GM12891 (cell line): Measurements from ENCODE around the gene ATN1.

ENCODE experiments used
- DNase-seq: peaks from one replicate; pipeline ENCODE4 v3.0.0; 2011; ENCODE audit warnings: low spot score; ENCODE audit not compliant: insufficient read length
- FAIRE-seq: peaks from 2 replicates; lab custom pipeline; 2011; peaks lifted over from hg19 to GRCh38; lab: Jason Lieb, UNC
- PAX5 ChIP-seq: IDR thresholded peaks from 2 replicates; pipeline ENCODE4 v1.6.1; 2011; ENCODE audit warnings: low read length, moderate library complexity, mild to moderate bottlenecking; ENCODE audit not compliant: insufficient read depth, severe bottlenecking
- POLR2A ChIP-seq: IDR thresholded peaks from 2 replicates; pipeline ENCODE4 v1.6.1; 2011; ENCODE audit warnings: low read depth, low read length, control low read depth
- POLR2AphosphoS5 ChIP-seq: IDR thresholded peaks from 2 replicates; pipeline ENCODE4 v1.6.1; 2011; ENCODE audit warnings: low read depth, low read length, control low read depth
- POU2F2 ChIP-seq: IDR thresholded peaks from 2 replicates; pipeline ENCODE4 v1.6.1; 2011; ENCODE audit warnings: low read depth, mild to moderate bottlenecking, control low read depth, low read length, moderate library complexity
- SPI1 ChIP-seq: IDR thresholded peaks from 2 replicates; pipeline ENCODE4 v1.6.1; 2011; ENCODE audit warnings: low read depth, low read length, control low read depth
- TAF1 ChIP-seq: IDR thresholded peaks from 2 replicates; pipeline ENCODE4 v1.6.1; 2011; ENCODE audit warnings: low read depth, low read length, control low read depth

ATN1 gene

DNA sequence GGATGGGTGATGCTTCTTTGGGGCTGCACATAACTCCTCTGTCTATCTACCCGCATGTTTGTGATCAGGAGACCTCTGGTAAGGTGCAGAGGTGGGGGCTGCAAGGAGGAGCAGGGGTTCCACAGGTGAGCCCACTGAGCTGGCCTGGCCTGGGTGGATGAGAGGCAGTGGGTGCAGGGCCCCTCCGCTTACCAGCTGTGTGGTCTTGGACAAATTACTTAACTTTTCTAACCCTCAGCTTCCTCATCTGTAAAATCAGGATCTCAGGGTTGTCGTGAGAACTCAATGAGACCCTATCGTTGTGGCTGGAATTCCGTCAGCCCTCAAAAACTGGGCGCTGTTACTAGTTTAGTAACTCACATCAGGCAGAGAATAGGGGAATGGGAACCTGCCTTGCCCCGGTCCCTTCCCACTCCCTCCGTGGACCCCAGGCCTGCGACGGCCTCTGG lies 30.9 kb downstream of the ATN1 start:
- DNase-seq (no peak), FAIRE-seq (no peak)

DNA sequence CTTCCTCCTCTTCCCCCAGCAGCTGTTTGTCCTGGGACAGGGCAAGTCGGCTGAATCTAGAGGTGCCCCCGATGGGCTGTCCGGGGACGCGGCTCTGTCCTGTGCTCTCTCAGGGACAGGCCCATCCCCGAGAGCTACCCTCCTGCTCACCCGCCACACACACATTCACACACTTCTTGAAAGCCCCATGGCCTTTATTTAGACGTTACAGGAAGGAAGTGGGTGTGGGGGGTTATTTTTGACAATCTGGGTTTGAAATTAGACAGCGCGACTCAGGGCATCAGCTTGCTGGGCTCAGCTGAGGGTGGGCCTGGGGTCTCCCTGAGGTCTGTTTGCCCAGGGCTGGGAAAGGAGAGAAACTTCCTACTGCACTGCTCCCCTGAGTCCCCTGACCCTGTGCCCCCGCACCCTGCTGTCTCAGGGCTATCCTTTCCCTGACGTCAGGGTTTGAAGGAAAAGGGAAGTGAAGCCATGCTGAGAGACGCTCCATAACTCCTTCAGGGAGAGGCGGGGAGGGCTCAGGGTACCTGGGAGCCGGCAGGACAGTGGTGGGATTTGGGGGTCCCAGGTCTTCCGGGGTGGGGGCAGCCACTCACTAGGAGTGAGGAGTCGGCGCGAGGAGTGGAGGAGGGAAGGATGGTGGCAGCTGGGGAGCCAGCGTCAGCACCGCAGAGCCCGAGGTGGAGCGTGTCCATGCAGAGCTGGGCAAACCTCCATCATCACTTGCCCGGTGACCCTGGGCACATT lies 31.5 kb downstream of the ATN1 start:
- FAIRE-seq: peak; percentile 95
- no peak for DNase-seq
- peak; percentile 57; the same call in 1 of the 2 replicates for TF ChIP-seq TAF1
- peak; percentile 49 for TF ChIP-seq PAX5
- peak; percentile 90 for TF ChIP-seq POU2F2
- peak; percentile 80 for TF ChIP-seq POLR2AphosphoS5
- TF ChIP-seq SPI1: peak; percentile 95
- peak; percentile 75 for TF ChIP-seq POLR2A

More for the DNA sequence above, 30.9 kb downstream of the ATN1 start:
- TF ChIP-seq TAF1: no peak
- no peak for TF ChIP-seq PAX5
- TF ChIP-seq POU2F2: no peak
- no peak for TF ChIP-seq POLR2AphosphoS5
- TF ChIP-seq POLR2A: no peak
- TF ChIP-seq SPI1: no peak

DNA sequence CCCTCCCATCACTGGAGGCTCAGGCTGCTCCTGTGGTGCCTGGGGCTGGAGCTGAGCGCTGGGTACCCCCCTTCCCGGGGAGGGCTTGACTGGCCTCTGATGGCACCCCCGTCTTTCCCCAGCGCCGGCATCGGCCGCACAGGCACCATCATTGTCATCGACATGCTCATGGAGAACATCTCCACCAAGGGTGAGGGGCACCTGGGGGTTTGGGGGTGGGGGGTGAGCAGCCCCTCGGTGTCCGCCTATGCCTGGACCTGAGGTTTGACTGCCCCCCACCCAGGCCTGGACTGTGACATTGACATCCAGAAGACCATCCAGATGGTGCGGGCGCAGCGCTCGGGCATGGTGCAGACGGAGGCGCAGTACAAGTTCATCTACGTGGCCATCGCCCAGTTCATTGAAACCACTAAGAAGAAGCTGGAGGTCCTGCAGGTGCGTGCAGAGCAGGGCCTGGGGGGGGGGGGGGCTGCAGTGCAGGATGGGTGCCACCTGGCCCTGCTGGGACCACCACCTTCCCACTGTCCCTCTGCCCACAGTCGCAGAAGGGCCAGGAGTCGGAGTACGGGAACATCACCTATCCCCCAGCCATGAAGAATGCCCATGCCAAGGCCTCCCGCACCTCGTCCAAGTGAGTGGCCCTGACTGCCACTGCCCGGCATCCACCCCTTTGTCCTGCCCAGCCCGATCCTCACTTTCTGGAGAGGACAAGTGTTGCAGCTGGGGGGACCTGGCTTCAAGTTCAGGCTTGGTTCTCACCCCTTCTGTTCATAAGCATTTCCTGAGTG lies 32.2 kb downstream of the ATN1 start:
- DNase-seq: no peak
- TF ChIP-seq POU2F2 (no peak), PAX5 (no peak), POLR2A (no peak; the same call in 1 of the 2 replicates), SPI1 (no peak), TAF1 (no peak), POLR2AphosphoS5 (no peak)
- FAIRE-seq: no peak

DNA sequence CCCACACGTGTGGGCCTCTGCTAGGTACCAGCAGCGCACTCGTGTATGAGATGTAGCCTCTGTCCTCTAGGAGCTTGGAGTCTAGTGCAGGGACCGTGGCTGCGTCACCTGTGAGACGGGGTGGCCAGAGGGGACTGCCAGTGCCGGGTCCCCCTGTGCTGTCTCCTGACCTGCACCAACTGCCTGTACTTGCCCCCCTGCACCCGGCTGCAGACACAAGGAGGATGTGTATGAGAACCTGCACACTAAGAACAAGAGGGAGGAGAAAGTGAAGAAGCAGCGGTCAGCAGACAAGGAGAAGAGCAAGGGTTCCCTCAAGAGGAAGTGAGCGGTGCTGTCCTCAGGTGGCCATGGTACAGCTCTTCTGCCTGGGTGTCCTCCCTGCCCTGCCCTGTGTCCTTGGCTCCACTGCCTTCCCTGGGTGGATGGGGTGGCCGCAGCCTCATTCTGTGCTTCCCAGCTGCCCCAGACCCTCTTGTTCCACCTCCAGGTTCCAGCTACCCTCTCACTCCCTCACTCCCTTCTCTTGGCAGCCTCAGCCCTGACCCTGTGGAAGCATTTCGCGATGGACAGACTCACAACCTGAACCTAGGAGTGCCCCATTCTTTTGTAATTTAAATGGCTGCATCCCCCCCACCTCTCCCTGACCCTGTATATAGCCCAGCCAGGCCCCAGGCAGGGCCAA lies 33.0 kb downstream of the ATN1 start:
- TF ChIP-seq SPI1: peak; percentile 79
- TF ChIP-seq POLR2AphosphoS5: no peak
- no peak for TF ChIP-seq TAF1
- TF ChIP-seq PAX5: no peak
- peak; percentile 53; the same call in 1 of the 2 replicates for TF ChIP-seq POLR2A
- no peak for TF ChIP-seq POU2F2
- FAIRE-seq (peak; percentile 81), DNase-seq (no peak)

DNA sequence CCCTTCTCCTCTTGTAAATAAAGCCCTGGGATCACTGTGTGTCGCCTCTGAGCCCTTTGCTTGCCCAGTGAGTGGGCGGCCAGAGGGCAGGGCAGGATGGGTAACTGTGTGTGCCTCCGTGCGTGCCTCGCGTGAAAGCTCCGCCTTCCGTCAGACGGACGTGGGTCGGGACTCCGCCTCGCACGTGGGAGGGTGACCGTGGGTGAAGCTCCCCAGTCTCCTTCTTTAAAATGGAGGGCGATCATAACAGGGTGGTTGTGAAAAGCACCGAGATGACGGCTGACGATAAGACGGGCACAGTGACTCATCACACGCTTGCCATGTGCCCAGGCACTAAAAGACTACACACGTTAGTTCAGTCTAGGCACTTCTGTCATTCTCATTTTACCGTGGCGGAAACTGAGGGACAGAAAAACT lies 33.5 kb downstream of the ATN1 start:
- peak; percentile 95 for FAIRE-seq
- TF ChIP-seq POLR2A: no peak
- no peak; the same call in 1 of the 2 replicates for TF ChIP-seq POLR2AphosphoS5
- no peak for TF ChIP-seq TAF1
- no peak; the same call in 1 of the 2 replicates for TF ChIP-seq POU2F2
- no peak for TF ChIP-seq PAX5
- no peak for TF ChIP-seq SPI1
- no peak for DNase-seq

DNA sequence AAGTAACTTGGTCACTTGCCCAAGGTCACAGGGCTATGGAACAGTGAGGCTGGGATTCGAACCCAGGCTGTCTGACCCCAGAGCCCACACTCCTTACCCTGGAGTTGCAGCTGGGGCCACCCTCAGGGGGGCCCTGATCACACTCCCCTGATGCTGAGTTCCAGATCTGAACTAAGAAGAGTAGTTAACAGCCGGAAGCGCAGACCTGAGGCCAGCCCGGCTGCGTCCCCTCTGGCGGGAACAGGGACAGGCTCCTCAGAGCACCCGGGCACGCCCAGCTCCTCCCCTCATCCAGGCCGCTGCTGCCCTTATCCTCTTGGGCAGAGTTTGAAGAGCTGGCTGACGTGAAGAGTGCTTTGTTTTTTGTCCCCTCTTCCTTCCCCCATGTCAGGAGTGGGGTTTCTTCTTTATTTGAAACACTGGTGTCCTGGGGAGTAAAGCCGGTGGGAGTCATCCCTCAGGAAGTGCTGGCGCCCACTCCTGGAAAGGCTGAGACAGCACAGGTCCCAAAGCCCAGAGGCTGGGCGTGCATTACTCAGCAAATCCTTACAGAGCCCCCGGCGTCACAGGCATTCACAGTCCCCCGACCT lies 34.0 kb downstream of the ATN1 start:
- DNase-seq: no peak

DNA sequence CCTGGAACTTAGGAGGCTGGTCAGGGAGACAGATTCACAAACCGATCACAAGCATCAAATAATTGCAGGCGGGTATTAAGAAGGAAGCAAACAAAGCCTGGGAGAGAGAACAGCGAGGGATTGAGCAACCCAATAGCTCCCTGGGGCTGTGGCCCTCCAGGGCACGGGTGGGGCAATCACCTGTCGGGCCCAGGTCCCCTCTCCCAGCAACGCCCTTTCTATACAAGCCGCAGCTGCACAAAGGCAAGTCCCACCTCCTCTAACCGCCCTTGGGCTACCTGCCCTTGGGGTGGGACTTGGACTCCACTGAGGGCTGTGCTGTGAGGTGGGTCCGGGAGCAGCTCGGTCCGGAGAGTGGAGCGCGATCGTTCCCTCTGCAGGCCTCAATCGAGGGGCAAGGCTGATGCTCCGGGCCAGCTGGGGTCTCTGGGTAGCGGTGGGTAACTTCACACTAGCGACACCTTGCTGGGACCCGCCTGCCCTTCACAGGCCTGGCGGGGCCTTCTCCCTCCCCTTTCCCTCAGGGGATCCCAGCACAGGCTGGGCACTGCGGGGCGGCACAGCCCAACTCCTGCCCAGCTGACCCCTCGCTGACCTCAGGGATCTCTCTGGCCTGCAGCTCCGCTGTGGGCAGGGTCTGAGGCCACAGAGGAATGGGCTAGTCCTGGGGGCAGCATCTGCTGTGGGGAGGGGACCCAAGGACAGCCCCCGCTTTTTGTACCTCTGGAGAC lies 34.7 kb downstream of the ATN1 start:
- 0 out of 2 replicates have a peak, but pooled peaks have one; percentile 19 for TF ChIP-seq POLR2A
- TF ChIP-seq PAX5: no peak
- no peak for FAIRE-seq
- DNase-seq: no peak

More for the DNA sequence above, 34.0 kb downstream of the ATN1 start:
- FAIRE-seq: peak; percentile 35
- TF ChIP-seq SPI1: 0 out of 2 replicates have a peak, but pooled peaks have one; percentile 0
- TF ChIP-seq POLR2A: 0 out of 2 replicates have a peak, but pooled peaks have one; percentile 43
- TF ChIP-seq POU2F2: peak; percentile 36; the same call in 1 of the 2 replicates
- TF ChIP-seq PAX5: no peak
- no peak for TF ChIP-seq TAF1
- peak; percentile 79 for TF ChIP-seq POLR2AphosphoS5

DNA sequence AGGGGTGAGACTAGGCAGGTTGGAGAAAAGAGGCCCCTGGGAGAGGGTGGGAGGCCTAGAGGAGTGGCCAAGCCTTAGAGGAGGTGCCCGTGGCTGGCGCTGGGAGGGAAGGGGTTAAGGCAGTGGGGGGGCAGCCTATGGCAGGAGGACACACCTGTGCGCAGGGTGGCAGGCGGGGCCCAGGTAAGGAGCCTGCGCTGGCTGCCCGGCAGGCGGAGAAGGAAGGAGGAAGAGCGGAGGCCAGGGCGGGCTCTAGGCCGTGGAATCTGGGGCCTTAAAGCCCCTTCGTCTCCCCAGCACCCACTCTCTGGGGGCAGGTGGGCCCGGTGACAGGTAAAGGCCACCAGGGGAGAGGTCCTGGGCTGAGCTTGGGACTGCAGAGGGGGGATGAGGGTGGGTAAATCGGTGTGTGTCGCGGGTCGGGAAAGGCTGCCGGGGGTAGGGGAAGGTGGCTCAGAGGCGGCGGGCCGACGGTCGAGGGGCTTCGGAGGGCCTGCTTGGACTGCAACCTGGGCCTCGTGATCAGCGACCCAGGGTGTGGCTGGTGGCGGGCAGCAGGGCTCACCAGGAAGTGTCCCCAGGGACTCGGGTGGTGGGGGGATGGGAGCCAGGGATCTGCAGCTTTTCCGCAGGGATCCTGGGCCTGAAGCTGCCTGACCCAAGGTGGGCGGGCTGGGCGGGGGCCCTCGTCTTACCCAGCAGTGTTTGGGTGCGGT lies 35.4 kb downstream of the ATN1 start:
- no peak for DNase-seq
- FAIRE-seq: no peak
- no peak; the same call in 1 of the 2 replicates for TF ChIP-seq POLR2A
- no peak for TF ChIP-seq SPI1
- TF ChIP-seq TAF1: no peak
- TF ChIP-seq PAX5: no peak
- TF ChIP-seq POLR2AphosphoS5: no peak
- no peak for TF ChIP-seq POU2F2
